Activated CD8-positive, alpha-beta T cell treated with anti-CD3 and anti-CD28 coated beads for 36 hours (primary cell): ENCODE measurements around the gene SLAMF1. TPM values are rescaled to one million over a fixed set of nuclear protein-coding genes. Genes with fewer than 3 reads are reported as not detected.

ENCODE experiments used
- ATAC-seq: fragments of 200-7000 bp; cut with Tn5 transposase; one replicate; pipeline ENCODE4 v1.10.0; 2021; ENCODE audit warnings: mild to moderate bottlenecking, moderate library complexity
- CTCF ChIA-PET: fragments of 350-600 bp; sonication (Branson Sonifier 250); formaldehyde crosslinking; loops from one replicate; lab custom pipeline; 2021; ENCODE audit warnings: antibody characterized with exemption; lab: Charles Lee
- POLR2A ChIA-PET: fragments of 350-600 bp; sonication (Branson Sonifier 250); formaldehyde crosslinking; loops from one replicate; lab custom pipeline; 2021; ENCODE audit warnings: antibody characterized with exemption; lab: Charles Lee
- DNase-seq: peaks from one replicate; pipeline ENCODE4 v3.0.0-alpha.2; 2020
- H3K27ac Mint-ChIP-seq: one replicate; pipeline ENCODE4 v1.8.0; 2021; ENCODE audit warnings: mild to moderate bottlenecking, mixed read lengths
- H3K27me3 Mint-ChIP-seq: one replicate; pipeline ENCODE4 v1.8.0; 2021; ENCODE audit warnings: mixed read lengths
- H3K36me3 Mint-ChIP-seq: one replicate; pipeline ENCODE4 v1.8.0; 2021; ENCODE audit warnings: low read depth, mixed read lengths
- H3K4me1 Mint-ChIP-seq: one replicate; pipeline ENCODE4 v1.8.0; 2021; ENCODE audit warnings: low read depth, mixed read lengths
- H3K4me3 Mint-ChIP-seq: one replicate; pipeline ENCODE4 v1.8.0; 2021; ENCODE audit warnings: mild to moderate bottlenecking, moderate library complexity, mixed read lengths
- H3K9me3 Mint-ChIP-seq: one replicate; pipeline ENCODE4 v1.8.0; 2021; ENCODE audit warnings: mixed read lengths
- intact Hi-C: fragments of 100-400 bp; cut with micrococcal nuclease; formaldehyde crosslinking; loops from one replicate; pipeline ENCODE4 v1.10.0; 2022
- total RNA-seq, 2 experiments: library from RNA; stranded (reverse); gene quantifications; one replicate each; pipeline ENCODE4 v1.2.3, GENCODE V29; 2021
- TF ChIP-seq, protein P1 (sequence below): fragments of 200-600 bp; IDR thresholded peaks from one replicate; pipeline ENCODE4 v1.8.0; 2022; ENCODE audit warnings: antibody characterized with exemption, mild to moderate bottlenecking

Gene SLAMF1
- total RNA-seq, 2 experiments from 2014 or later: 65.9 to 67.8 TPM

DNA sequence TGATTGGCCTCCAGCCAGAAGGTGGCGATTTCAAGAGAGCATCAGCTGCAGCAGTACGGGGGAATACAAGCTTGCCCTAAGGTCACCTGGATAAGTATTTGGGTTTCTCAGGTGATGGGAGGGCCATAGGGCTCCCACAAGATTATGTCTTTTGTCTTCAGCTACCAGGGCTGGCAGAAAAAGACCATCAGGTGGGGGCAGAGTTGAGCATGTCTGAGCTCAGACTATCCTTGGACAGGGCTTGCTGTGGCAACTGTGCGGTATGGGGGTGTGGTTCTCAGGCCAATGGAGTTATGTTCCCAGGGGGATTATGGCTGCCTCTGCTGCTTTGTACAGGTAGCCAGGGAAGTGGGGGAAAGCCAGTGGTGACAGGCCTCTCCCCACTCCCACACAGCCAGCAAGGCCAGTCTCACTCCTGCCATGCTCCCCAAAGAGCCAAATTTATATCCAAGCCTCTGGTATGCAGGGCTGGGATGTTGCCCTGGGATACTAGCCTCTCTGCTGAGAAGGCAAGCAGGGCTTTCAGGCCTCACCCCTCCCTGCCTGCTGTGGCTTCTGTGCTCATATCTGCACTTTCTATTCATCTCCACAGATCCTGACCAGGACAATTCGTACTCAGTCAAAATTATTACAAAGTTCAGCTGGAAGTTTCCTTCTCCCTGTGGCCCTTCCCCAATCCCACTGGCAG, 40.9 kb downstream of the SLAMF1 start:
- peaks cover 36% of the 10 kb centered on the region for H3K9me3 Mint-ChIP-seq
- no peaks in the 10 kb centered on the region for H3K27me3 Mint-ChIP-seq
- peak overlapping the region; percentile 89 for H3K27ac Mint-ChIP-seq
- H3K4me3 Mint-ChIP-seq: no peak overlapping the region
- H3K4me1 Mint-ChIP-seq: peaks cover 50% of the 10 kb centered on the region
- CTCF ChIA-PET: interaction anchor here (0.8 to 10.6 kb wide), 36 partner anchors 8 to 251 kb away, joined by 3 to 191 read pairs (median 6); partner anchors contain the start of genes CD84, SLAMF6 and SLAMF7
- DNase-seq (peak; percentile 38), ATAC-seq (no peak)
- intact Hi-C loops: loop anchor here (2.0 kb wide), 1 partner anchor 61 kb away; no protein-coding TSS in a partner anchor
- POLR2A ChIA-PET: interaction anchor here (0.9 to 4.4 kb wide), 9 partner anchors 12 to 175 kb away, joined by 3 to 23 read pairs (median 4); partner anchors contain the start of gene CD84
- peaks cover 61% of the 10 kb centered on the region for H3K36me3 Mint-ChIP-seq
- TF ChIP-seq, protein P1, sequence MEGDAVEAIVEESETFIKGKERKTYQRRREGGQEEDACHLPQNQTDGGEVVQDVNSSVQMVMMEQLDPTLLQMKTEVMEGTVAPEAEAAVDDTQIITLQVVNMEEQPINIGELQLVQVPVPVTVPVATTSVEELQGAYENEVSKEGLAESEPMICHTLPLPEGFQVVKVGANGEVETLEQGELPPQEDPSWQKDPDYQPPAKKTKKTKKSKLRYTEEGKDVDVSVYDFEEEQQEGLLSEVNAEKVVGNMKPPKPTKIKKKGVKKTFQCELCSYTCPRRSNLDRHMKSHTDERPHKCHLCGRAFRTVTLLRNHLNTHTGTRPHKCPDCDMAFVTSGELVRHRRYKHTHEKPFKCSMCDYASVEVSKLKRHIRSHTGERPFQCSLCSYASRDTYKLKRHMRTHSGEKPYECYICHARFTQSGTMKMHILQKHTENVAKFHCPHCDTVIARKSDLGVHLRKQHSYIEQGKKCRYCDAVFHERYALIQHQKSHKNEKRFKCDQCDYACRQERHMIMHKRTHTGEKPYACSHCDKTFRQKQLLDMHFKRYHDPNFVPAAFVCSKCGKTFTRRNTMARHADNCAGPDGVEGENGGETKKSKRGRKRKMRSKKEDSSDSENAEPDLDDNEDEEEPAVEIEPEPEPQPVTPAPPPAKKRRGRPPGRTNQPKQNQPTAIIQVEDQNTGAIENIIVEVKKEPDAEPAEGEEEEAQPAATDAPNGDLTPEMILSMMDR: no peak

DNA sequence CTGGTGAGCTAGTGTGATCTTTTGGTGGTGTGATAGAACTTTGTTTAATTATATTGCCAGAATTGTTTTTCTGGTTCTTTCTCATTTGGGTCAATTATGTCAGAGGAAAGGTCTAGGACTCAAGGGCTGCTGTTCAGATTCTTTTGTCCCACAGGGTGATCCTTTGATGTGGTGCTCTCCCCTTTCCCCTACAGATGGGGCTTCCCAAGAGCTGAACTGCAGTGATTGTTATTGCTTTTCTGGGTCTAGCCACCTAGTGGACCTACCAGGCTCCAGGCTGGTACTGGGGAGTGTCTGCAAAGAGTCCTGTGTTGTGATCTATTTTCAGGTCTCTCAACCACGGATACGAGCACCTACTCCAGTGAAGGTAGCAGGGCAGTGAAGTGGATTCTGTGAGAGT, 41.6 kb downstream of the SLAMF1 start:
- Mint-ChIP-seq H3K36me3 (peaks cover 54% of the 10 kb centered on the region), H3K4me1 (peaks cover 42% of the 10 kb centered on the region), H3K9me3 (peaks cover 41% of the 10 kb centered on the region), H3K27ac (peak overlapping the region; percentile 89), H3K27me3 (no peaks in the 10 kb centered on the region), H3K4me3 (no peak overlapping the region)
- ChIA-PET CTCF (interaction anchor here (0.8 to 10.6 kb wide), 15 partner anchors 14 to 176 kb away, joined by 3 to 191 read pairs (median 6); partner anchors contain the start of genes CD84 and SLAMF6), POLR2A (interaction anchor here (4.3 kb wide), 1 partner anchor 13 kb away, joined by 19 read pairs; no protein-coding TSS in a partner anchor)
- DNase-seq (no peak), ATAC-seq (no peak)
- TF ChIP-seq, protein P1: no peak
- intact Hi-C loops: no loop called here

DNA sequence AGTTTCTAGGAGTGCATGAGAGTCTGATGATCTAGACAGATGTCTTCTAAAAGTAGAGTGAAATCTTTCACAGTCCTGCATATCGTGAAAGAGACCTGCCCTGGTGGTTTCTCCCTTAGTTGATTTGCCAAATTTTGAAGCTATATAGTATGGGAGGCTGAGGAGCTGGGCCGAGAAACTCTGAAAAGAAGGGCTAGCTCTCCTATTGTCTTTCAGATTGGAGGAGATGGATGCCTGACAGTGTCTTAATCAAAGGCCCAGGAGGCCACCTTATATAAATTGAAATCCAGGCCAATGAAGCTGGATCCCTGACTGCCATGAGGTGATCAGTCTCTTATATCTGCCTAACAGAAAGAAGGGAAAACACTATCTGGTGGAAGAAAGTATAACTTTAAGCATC, 49.1 kb downstream of the SLAMF1 start:
- DNase-seq (no peak), ATAC-seq (no peak)
- TF ChIP-seq, protein P1: no peak
- intact Hi-C loops: no loop called here
- Mint-ChIP-seq H3K36me3 (peaks cover 18% of the 10 kb centered on the region), H3K4me1 (peaks cover 2% of the 10 kb centered on the region), H3K9me3 (peaks cover 31% of the 10 kb centered on the region), H3K27ac (no peak overlapping the region), H3K27me3 (no peaks in the 10 kb centered on the region), H3K4me3 (no peak overlapping the region)
- POLR2A ChIA-PET: interaction anchor here (1.0 to 1.3 kb wide), 2 partner anchors 11 to 20 kb away, joined by 3 to 5 read pairs; no protein-coding TSS in a partner anchor
- CTCF ChIA-PET: interaction anchor here (1.1 to 2.3 kb wide), 8 partner anchors 9 to 169 kb away, joined by 3 to 18 read pairs (median 6); no protein-coding TSS in a partner anchor

DNA sequence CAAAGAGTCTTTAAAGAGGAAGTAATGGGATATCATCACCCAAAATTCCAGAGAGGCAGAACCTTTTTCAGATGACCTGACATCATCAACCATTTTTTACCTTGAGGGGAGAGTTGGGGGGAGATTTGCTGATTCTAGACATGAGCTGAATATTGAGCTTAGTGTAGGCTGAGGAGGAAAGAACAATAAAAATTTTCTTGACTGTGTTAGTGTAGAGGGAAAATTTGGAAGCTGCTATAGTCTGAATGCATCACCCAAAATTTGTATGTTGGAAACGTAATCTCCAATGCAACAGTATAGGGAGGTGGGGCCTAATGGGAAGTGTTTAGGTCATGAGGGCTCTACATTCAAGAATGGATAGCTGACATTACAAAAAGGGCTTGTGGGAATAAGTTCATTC, 49.8 kb downstream of the SLAMF1 start:
- DNase-seq: no peak
- ChIA-PET POLR2A (no interaction called here), CTCF (interaction anchor here (1.1 to 2.3 kb wide), 4 partner anchors 9 to 27 kb away, joined by 4 to 18 read pairs (median 6); no protein-coding TSS in a partner anchor)
- Mint-ChIP-seq H3K9me3 (peaks cover 31% of the 10 kb centered on the region), H3K4me1 (peaks cover 2% of the 10 kb centered on the region), H3K36me3 (peaks cover 18% of the 10 kb centered on the region), H3K4me3 (no peak overlapping the region), H3K27ac (no peak overlapping the region), H3K27me3 (no peaks in the 10 kb centered on the region)
- intact Hi-C loops: no loop called here
- no peak for ATAC-seq
- TF ChIP-seq, protein P1: no peak
